Uterus (tissue), 4 donors: ENCODE measurements around the gene AUNIP. TPM values are rescaled to one million over a fixed set of nuclear protein-coding genes. Genes with fewer than 3 reads are reported as not detected.
A peak's percentile ranks its signal among the peaks of the same experiment; 100 is the strongest.

Source experiments
- DNase-seq, 2 donors: peaks; one replicate each; pipeline ENCODE4 v3.0.0-alpha.2; 2019 to 2020
- H3K27ac ChIP-seq, 2 donors: fragments of 200-600 bp; sonication (generic); 1 replicate in 1 of 2; 2 replicates in 1 of 2; pipeline ENCODE4 v1.5.1; 2016 to 2018
- H3K27me3 ChIP-seq, 2 donors: fragments of 200-600 bp; sonication (generic); one replicate each; pipeline ENCODE4 v1.5.1; 2018 to 2019; ENCODE audit warnings: control low read depth in 1 of 2
- H3K36me3 ChIP-seq, 2 donors: fragments of 200-600 bp; sonication (generic); one replicate each; pipeline ENCODE4 v1.5.1; 2019; ENCODE audit warnings: control low read depth in 1 of 2
- H3K4me1 ChIP-seq, 2 donors: fragments of 200-600 bp; sonication (generic); one replicate each; pipeline ENCODE4 v1.5.1; 2018 to 2019; ENCODE audit warnings: control low read depth in 1 of 2
- H3K4me3 ChIP-seq, 2 donors: fragments of 200-600 bp; sonication (generic); 1 replicate in 1 of 2; 2 replicates in 1 of 2; pipeline ENCODE4 v1.5.1; 2018 to 2019; ENCODE audit warnings: mild to moderate bottlenecking in 1 of 2
- H3K9me3 ChIP-seq, 2 donors: fragments of 200-600 bp; sonication (generic); one replicate each; pipeline ENCODE4 v1.5.1; 2019; ENCODE audit warnings: control low read depth in 1 of 2
- CTCF ChIP-seq, 4 experiments: fragments of 200-600 bp in 2 of 4; fragments of 450-650 bp in 2 of 4; sonication (generic) in 2 of 4; IDR thresholded peaks; one replicate each; pipeline ENCODE4 v1.5.1; 2016 to 2019; ENCODE audit warnings: antibody characterized with exemption in 4 of 4, mild to moderate bottlenecking in 2 of 4, moderate library complexity in 1 of 4
- POLR2A ChIP-seq, 2 donors: fragments of 450-650 bp; IDR thresholded peaks; one replicate each; pipeline ENCODE4 v1.6.1; 2016; ENCODE audit warnings: antibody characterized with exemption in 2 of 2, mild to moderate bottlenecking in 1 of 2, moderate library complexity in 1 of 2
- intact Hi-C: fragments of 100-400 bp; cut with DNase I; formaldehyde crosslinking; loops from one replicate; pipeline ENCODE4 v1.15.1; 2023; ENCODE audit warnings: low total_unique reads
- total RNA-seq, 4 donors: library from RNA; depleted of rRNA in 3 of 4; stranded (reverse); fragments of >200 nt in 3 of 4; gene quantifications; one replicate each; pipeline versions ENCODE4 v1.1.0 to v1.2.4, GENCODE V29; 2014 to 2023
- donor health status: DM: yes; HTN: yes; CAD: no.

Gene AUNIP
- total RNA-seq, 4 donors from 2014 or later, result 1.1 TPM; not detected in 3

GRCh38 chr1:25829046-25829445 is 30.2 kb downstream of the AUNIP start:
- H3K27me3 ChIP-seq, result no peaks in the 10 kb centered on the region
- intact Hi-C loops, result no loop called here
- no peak overlapping the region for H3K27ac ChIP-seq
- no peak for DNase-seq
- H3K4me3 ChIP-seq, result no peak overlapping the region
- no peaks in the 10 kb centered on the region for H3K9me3 ChIP-seq
- TF ChIP-seq CTCF (IDR thresholded peaks at IDR 0.05) (no peak), POLR2A (IDR thresholded peaks at IDR 0.05) (no peak)
- H3K36me3 ChIP-seq, result no peaks in the 10 kb centered on the region
- H3K4me1 ChIP-seq, result no peaks in the 10 kb centered on the region

GRCh38 chr1:25828491-25828890 is 30.8 kb downstream of the AUNIP start:
- no peaks in the 10 kb centered on the region for H3K9me3 ChIP-seq
- no peaks in the 10 kb centered on the region for H3K36me3 ChIP-seq
- H3K27ac ChIP-seq, result no peak overlapping the region
- no peaks in the 10 kb centered on the region for H3K27me3 ChIP-seq
- intact Hi-C loops, result no loop called here
- TF ChIP-seq POLR2A (IDR thresholded peaks at IDR 0.05) (no peak), CTCF (IDR thresholded peaks at IDR 0.05) (no peak)
- no peak for DNase-seq
- H3K4me1 ChIP-seq, result no peaks in the 10 kb centered on the region
- no peak overlapping the region for H3K4me3 ChIP-seq

- H3K4me1 ChIP-seq, result peaks cover 0 to 3% of the 10 kb centered on the region in 2 donors
- no peaks in the 10 kb centered on the region for H3K9me3 ChIP-seq
- no peak for DNase-seq
- H3K27ac ChIP-seq, result no peak overlapping the region
- no peaks in the 10 kb centered on the region for H3K27me3 ChIP-seq
- no peaks in the 10 kb centered on the region for H3K36me3 ChIP-seq
- intact Hi-C loops, result no loop called here
- H3K4me3 ChIP-seq, result no peak overlapping the region
- no peak for TF ChIP-seq POLR2A (IDR thresholded peaks at IDR 0.05)
- TF ChIP-seq CTCF (IDR thresholded peaks at IDR 0.05), result no peak
These were observed 32.7 kb downstream of the AUNIP start for GRCh38 chr1:25826571-25826970.

GRCh38 chr1:25825605-25826004 is 33.7 kb downstream of the AUNIP start:
- no peaks in the 10 kb centered on the region for H3K36me3 ChIP-seq
- no peak for DNase-seq
- peaks cover 0 to 12% of the 10 kb centered on the region in 2 donors for H3K4me1 ChIP-seq

GRCh38 chr1:25821630-25822091 is 37.6 kb downstream of the AUNIP start:
- H3K9me3 ChIP-seq, result no peaks in the 10 kb centered on the region
- TF ChIP-seq CTCF (IDR thresholded peaks at IDR 0.05) (no peak), POLR2A (IDR thresholded peaks at IDR 0.05) (no peak)
- no peaks in the 10 kb centered on the region for H3K36me3 ChIP-seq
- intact Hi-C loops, result no loop called here
- peak in 1 of 2 donors; percentile 25 for DNase-seq
- H3K27me3 ChIP-seq, result no peaks in the 10 kb centered on the region
- peaks cover 0 to 13% of the 10 kb centered on the region in 2 donors for H3K4me1 ChIP-seq
- H3K4me3 ChIP-seq, result no peak overlapping the region
- no peak overlapping the region for H3K27ac ChIP-seq

More at GRCh38 chr1:25825605-25826004, 33.7 kb downstream of the AUNIP start:
- H3K27ac ChIP-seq, result no peak overlapping the region
- H3K27me3 ChIP-seq, result no peaks in the 10 kb centered on the region
- no peaks in the 10 kb centered on the region for H3K9me3 ChIP-seq
- intact Hi-C loops, result no loop called here
- no peak for TF ChIP-seq POLR2A (IDR thresholded peaks at IDR 0.05)
- TF ChIP-seq CTCF (IDR thresholded peaks at IDR 0.05), result no peak
- H3K4me3 ChIP-seq, result no peak overlapping the region
